OCI-LY1 (cell line): ENCODE data around the gene JOSD2.

Experiments used
- EZH2 ChIP-seq: fragments of 200-600 bp; sonication (generic), shearing (Covaris generic); IDR thresholded peaks from 2 replicates; pipeline ENCODE4 v1.8.0; 2017; ENCODE audit warnings: borderline replicate concordance, mixed run types, mild to moderate bottlenecking, antibody characterized with exemption, low read length, moderate library complexity, mixed read lengths
- TF ChIP-seq, protein P1 (sequence below): fragments of 200-600 bp; sonication (generic), shearing (Covaris generic); IDR thresholded peaks from 2 replicates; pipeline ENCODE4 v1.5.1; 2017; ENCODE audit warnings: mild to moderate bottlenecking, antibody characterized with exemption, low read length, moderate library complexity, mixed read lengths

DNA sequence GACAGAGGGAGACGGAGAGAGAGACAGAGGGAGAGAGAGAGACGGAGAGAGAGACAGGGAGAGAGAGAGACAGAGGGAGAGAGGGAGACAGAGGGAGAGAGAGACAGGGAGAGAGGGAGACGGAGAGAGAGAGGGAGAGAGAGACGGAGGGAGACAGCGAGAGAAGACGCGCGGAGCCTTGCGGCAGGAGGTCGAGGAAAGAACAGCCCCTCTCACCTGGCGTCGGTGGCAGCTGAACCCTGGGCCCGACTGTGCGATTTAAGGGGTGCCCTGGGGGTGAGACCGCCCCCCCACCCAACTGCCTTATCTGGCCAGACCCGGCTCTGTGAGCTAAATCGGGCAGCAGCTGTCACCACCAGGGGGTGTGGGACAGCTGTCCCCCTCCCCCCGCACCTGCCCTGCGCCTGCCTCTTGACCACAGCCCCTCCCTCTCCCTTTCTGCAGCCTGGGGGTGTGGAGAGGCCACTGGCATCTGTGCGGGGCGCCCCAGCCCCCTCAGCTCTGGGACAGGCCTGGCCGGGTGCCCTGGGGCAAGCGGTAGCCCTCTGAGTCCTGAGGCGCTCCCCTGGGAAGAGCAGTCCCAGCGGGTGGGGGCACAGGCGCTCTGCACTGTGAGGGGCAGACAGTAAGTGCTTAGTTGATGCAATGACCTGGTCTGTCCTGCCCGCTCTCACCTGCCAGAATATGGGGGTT lies 10.8 kb downstream of the JOSD2 start:
- TF ChIP-seq, protein P1, sequence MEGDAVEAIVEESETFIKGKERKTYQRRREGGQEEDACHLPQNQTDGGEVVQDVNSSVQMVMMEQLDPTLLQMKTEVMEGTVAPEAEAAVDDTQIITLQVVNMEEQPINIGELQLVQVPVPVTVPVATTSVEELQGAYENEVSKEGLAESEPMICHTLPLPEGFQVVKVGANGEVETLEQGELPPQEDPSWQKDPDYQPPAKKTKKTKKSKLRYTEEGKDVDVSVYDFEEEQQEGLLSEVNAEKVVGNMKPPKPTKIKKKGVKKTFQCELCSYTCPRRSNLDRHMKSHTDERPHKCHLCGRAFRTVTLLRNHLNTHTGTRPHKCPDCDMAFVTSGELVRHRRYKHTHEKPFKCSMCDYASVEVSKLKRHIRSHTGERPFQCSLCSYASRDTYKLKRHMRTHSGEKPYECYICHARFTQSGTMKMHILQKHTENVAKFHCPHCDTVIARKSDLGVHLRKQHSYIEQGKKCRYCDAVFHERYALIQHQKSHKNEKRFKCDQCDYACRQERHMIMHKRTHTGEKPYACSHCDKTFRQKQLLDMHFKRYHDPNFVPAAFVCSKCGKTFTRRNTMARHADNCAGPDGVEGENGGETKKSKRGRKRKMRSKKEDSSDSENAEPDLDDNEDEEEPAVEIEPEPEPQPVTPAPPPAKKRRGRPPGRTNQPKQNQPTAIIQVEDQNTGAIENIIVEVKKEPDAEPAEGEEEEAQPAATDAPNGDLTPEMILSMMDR, result no peak
- TF ChIP-seq EZH2, result no peak
